ENCODE data around the gene PLXNA2.
A peak's percentile ranks its signal among the peaks of the same experiment; 100 is the strongest.

Gene PLXNA2

GRCh38 chr1:208038303-208038702, 205.9 kb downstream of the PLXNA2 start:
- DNase-seq, result no peak

- no peak for DNase-seq
Observed at GRCh38 chr1:208036918-208037766, 207.0 kb downstream of the PLXNA2 start.

- no peak for DNase-seq
Observed at GRCh38 chr1:208036106-208036808, 207.9 kb downstream of the PLXNA2 start.

- no peak for DNase-seq
Observed at GRCh38 chr1:208034135-208034534, 210.0 kb downstream of the PLXNA2 start.

GRCh38 chr1:208033236-208033635, 210.9 kb downstream of the PLXNA2 start:
- DNase-seq, result no peak

- DNase-seq, result no peak
Observed at GRCh38 chr1:208031932-208032320, 212.3 kb downstream of the PLXNA2 start.

- DNase-seq, result no peak
Observed at GRCh38 chr1:208031316-208031931, 212.8 kb downstream of the PLXNA2 start.

- DNase-seq, result no peak
Observed at GRCh38 chr1:208030288-208031091, 213.7 kb downstream of the PLXNA2 start.

GRCh38 chr1:208029381-208030287, 214.6 kb downstream of the PLXNA2 start:
- no peak for DNase-seq

- DNase-seq, result no peak
Observed at GRCh38 chr1:208028526-208028925, 215.7 kb downstream of the PLXNA2 start.

GRCh38 chr1:208027861-208028260, 216.3 kb downstream of the PLXNA2 start:
- no peak for DNase-seq

GRCh38 chr1:208026880-208027438, 217.2 kb downstream of the PLXNA2 start:
- no peak for DNase-seq

GRCh38 chr1:208025031-208025430, 219.2 kb downstream of the PLXNA2 start:
- DNase-seq, result no peak

GRCh38 chr1:208024406-208024805, 219.8 kb downstream of the PLXNA2 start:
- no peak for DNase-seq

- no peak for DNase-seq
Observed at GRCh38 chr1:208019257-208019656, 224.9 kb downstream of the PLXNA2 start.

GRCh38 chr1:208015255-208015654, 228.9 kb downstream of the PLXNA2 start:
- no peak for DNase-seq

GRCh38 chr1:208013210-208013609, 231.0 kb downstream of the PLXNA2 start:
- DNase-seq, result peak; percentile 16

GRCh38 chr1:208012721-208013120, 231.5 kb downstream of the PLXNA2 start:
- DNase-seq, result no peak

GRCh38 chr1:208010487-208011071, 233.6 kb downstream of the PLXNA2 start:
- DNase-seq, result no peak

GRCh38 chr1:208009706-208010444, 234.3 kb downstream of the PLXNA2 start:
- peak; percentile 69 for DNase-seq
